Cardiac muscle cell (in vitro differentiated cells and primary cell): ENCODE data around the gene SGTA. TPM values are rescaled to one million over a fixed set of nuclear protein-coding genes. Genes with fewer than 3 reads are reported as not detected.

ENCODE experiments used
- DNase-seq, 2 donors: peaks; one replicate each; pipeline versions ENCODE4 v3.0.0 to v3.0.0-alpha.2; 2010 to 2017; ENCODE audit warnings: low read depth in 1 of 2, low spot score in 1 of 2
- H3K27ac ChIP-seq: fragments of 200-600 bp; sonication (generic); 2 replicates; pipeline ENCODE4 v1.5.1; 2016
- H3K27me3 ChIP-seq: fragments of 200-600 bp; sonication (generic); 2 replicates; pipeline ENCODE4 v1.6.0; 2016; ENCODE audit warnings: control low read depth
- H3K36me3 ChIP-seq: fragments of 200-600 bp; sonication (generic); 2 replicates; pipeline ENCODE4 v1.5.1; 2016; ENCODE audit warnings: control low read depth
- H3K4me1 ChIP-seq: fragments of 200-600 bp; sonication (generic); 2 replicates; pipeline ENCODE4 v1.8.1; 2017; ENCODE audit warnings: low read depth, mild to moderate bottlenecking, mixed run types
- H3K4me3 ChIP-seq: fragments of 200-600 bp; sonication (generic); 2 replicates; pipeline ENCODE4 v1.5.1; 2016; ENCODE audit warnings: mild to moderate bottlenecking
- H3K9me3 ChIP-seq: fragments of 200-600 bp; sonication (generic); 2 replicates; pipeline ENCODE4 v1.5.1; 2017; ENCODE audit warnings: low read depth, mild to moderate bottlenecking, control low read depth
- CTCF ChIP-seq: IDR thresholded peaks from 2 replicates; pipeline ENCODE4 v1.5.1; 2012; ENCODE audit warnings: low read depth, mild to moderate bottlenecking, low read length
- polyA plus RNA-seq: library from polyadenylated mRNA; unstranded; fragments of >200 nt; fragmentation: Nextera tagmentation; extraction: Ambion mirVana; gene quantifications from 2 replicates; pipeline ENCODE4 v1.2.1, GENCODE V29; 2016
- total RNA-seq: library from RNA; depleted of rRNA; stranded (reverse); fragments of >200 nt; gene quantifications from 2 replicates; pipeline ENCODE4 v1.2.3, GENCODE V29; 2016

The SGTA gene
- total and polyA plus RNA-seq, 2 experiments from 2014 or later: 102 to 135 TPM

GRCh38 chr19:2765376-2765775 is 17.7 kb downstream of the SGTA start:
- no peaks in the 10 kb centered on the region for H3K9me3 ChIP-seq

GRCh38 chr19:2764945-2765344 is 18.1 kb downstream of the SGTA start:
- Histone ChIP-seq H3K4me3 (no peak overlapping the region), H3K36me3 (peaks cover 31% of the 10 kb centered on the region), H3K4me1 (no peaks in the 10 kb centered on the region), H3K27me3 (no peaks in the 10 kb centered on the region), H3K9me3 (no peaks in the 10 kb centered on the region), H3K27ac (no peak overlapping the region)
- TF ChIP-seq CTCF: no peak
- no peak for DNase-seq

More at GRCh38 chr19:2765376-2765775, 17.7 kb downstream of the SGTA start:
- Histone ChIP-seq H3K36me3 (peaks cover 31% of the 10 kb centered on the region), H3K4me3 (no peak overlapping the region), H3K27ac (no peak overlapping the region), H3K27me3 (no peaks in the 10 kb centered on the region), H3K4me1 (peaks cover 4% of the 10 kb centered on the region)
- DNase-seq: no peak
- TF ChIP-seq CTCF: no peak

- Histone ChIP-seq H3K4me1 (no peaks in the 10 kb centered on the region), H3K36me3 (peaks cover 31% of the 10 kb centered on the region), H3K27ac (no peak overlapping the region), H3K27me3 (no peaks in the 10 kb centered on the region), H3K9me3 (no peaks in the 10 kb centered on the region), H3K4me3 (no peak overlapping the region)
- DNase-seq: no peak
- TF ChIP-seq CTCF: no peak
Measured at GRCh38 chr19:2763687-2764086, 19.4 kb downstream of the SGTA start.

- H3K4me3 ChIP-seq: no peak overlapping the region
- DNase-seq: no peak
- H3K36me3 ChIP-seq: peaks cover 31% of the 10 kb centered on the region
- H3K4me1 ChIP-seq: no peaks in the 10 kb centered on the region
- H3K9me3 ChIP-seq: no peaks in the 10 kb centered on the region
- TF ChIP-seq CTCF: no peak
- H3K27me3 ChIP-seq: no peaks in the 10 kb centered on the region
- no peak overlapping the region for H3K27ac ChIP-seq
Measured at GRCh38 chr19:2762783-2763496, 20.1 kb downstream of the SGTA start.

DNA sequence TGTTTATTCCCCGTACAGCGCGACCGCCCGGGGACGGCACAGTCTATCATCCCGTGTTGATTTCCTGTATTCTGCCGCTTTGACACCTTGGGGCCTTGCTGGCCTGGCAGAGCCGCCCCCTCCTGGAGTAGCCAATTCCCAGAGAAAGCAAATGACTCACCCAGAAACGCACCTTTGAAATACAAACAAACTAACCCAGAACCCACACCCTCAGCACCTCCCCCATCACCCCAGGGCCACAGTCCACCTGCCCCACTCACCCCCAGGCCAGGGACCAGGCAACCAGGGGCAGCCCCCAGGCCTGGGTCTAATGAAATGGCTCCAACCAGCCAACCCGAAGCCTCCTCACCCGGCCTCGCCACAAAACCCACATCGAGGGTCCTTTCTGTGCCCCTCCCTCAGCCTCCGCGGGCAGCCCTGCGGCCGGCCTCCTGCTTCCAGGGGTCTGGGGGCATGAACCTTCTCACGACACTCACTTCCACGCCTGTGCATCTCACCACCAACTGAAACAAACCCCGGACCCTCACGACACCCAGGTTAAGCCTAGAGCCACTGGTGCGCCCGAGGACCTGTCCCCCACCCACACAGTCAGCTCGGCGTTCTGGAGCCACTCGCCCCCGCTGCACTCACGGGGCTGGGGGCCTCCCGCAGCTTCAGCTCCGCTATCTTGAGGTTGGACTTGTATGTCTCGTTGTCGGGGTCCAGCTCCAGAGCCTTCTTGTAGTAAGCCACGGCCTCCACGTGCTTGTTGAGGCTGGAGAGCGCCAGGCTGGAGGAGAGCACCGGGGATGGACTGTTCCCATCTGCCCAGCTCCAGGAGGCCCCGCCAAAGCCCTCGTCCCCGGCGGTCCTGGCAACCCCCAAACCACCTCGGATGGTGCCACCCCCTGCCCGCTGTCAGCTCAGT is 20.9 kb downstream of the SGTA start:
- no peak for DNase-seq
- TF ChIP-seq CTCF: no peak
- H3K27ac ChIP-seq: no peak overlapping the region
- H3K4me3 ChIP-seq: no peak overlapping the region
- H3K27me3 ChIP-seq: no peaks in the 10 kb centered on the region
- no peaks in the 10 kb centered on the region for H3K9me3 ChIP-seq
- H3K4me1 ChIP-seq: no peaks in the 10 kb centered on the region
- H3K36me3 ChIP-seq: peaks cover 34% of the 10 kb centered on the region
